ENCODE results near the gene EDN3.

DNA sequence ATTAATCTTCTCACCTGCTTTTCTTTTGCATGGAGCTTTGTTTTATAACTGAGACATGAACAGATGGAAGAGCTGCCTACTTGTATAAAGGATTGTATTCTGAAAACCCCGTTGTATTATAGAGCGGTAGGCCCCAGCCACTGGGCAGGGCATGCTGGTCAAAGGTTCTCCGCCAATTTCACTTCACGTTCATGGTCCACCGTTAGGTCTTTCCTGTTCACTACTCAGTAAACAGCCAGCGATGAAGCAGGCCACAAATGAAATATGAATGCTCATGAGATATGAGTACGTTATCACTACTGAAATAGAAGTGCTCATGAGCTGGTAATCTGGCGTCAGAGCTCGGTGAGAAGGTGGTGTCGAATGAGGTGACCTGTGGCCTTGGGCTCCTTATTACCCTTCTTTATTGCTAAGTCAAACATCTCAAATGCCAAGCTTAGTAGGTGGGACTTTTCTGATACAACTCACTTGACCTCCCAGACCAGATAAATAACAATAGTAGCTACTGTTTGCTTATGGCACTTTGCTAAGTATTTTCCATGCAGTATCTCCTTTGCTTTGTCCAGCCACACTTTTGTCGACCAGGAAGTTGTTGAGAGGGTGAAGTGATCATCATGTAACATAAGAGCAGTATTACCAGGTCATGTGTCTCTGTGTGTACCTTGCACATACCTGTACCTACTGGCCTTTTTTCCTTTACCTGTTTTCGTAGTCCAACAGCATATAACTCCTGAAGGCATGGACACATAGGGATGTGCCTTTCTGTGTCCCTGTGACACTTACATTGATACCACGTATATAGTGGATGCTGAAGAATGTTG is 16.7 kb downstream of the EDN3 start:
- TF ChIP-seq, protein P1, sequence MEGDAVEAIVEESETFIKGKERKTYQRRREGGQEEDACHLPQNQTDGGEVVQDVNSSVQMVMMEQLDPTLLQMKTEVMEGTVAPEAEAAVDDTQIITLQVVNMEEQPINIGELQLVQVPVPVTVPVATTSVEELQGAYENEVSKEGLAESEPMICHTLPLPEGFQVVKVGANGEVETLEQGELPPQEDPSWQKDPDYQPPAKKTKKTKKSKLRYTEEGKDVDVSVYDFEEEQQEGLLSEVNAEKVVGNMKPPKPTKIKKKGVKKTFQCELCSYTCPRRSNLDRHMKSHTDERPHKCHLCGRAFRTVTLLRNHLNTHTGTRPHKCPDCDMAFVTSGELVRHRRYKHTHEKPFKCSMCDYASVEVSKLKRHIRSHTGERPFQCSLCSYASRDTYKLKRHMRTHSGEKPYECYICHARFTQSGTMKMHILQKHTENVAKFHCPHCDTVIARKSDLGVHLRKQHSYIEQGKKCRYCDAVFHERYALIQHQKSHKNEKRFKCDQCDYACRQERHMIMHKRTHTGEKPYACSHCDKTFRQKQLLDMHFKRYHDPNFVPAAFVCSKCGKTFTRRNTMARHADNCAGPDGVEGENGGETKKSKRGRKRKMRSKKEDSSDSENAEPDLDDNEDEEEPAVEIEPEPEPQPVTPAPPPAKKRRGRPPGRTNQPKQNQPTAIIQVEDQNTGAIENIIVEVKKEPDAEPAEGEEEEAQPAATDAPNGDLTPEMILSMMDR (conservative IDR thresholded peaks at IDR 0.05; ENCODE audit: low read depth in 2 of 2): no peak
- TF ChIP-seq EZH2 (IDR thresholded peaks at IDR 0.05; ENCODE audit: low read depth, unreplicated experiment): no peak
- no peak for TF ChIP-seq NANOG (IDR thresholded peaks at IDR 0.05; ENCODE audit: borderline replicate concordance)
- no peak for TF ChIP-seq JUNB (IDR thresholded peaks at IDR 0.05; ENCODE audit: unreplicated experiment)

Data from GM23338 (cell line).